Hindlimb muscle (tissue), 1 donor: ENCODE results near the gene ZNF189. TPM values are rescaled to one million over a fixed set of nuclear protein-coding genes. Genes with fewer than 3 reads are reported as not detected.

Source experiments
- DNase-seq: peaks from one replicate; pipeline ENCODE4 v3.0.0-alpha.2; 2013
- polyA plus RNA-seq: library from polyadenylated mRNA; unstranded; fragments of 120-200 nt; gene quantifications from one replicate; pipeline ENCODE4 v1.2.1, GENCODE V29; 2013; ENCODE audit not compliant: insufficient read length

ZNF189 gene
- 19.8 TPM for polyA plus RNA-seq

DNA sequence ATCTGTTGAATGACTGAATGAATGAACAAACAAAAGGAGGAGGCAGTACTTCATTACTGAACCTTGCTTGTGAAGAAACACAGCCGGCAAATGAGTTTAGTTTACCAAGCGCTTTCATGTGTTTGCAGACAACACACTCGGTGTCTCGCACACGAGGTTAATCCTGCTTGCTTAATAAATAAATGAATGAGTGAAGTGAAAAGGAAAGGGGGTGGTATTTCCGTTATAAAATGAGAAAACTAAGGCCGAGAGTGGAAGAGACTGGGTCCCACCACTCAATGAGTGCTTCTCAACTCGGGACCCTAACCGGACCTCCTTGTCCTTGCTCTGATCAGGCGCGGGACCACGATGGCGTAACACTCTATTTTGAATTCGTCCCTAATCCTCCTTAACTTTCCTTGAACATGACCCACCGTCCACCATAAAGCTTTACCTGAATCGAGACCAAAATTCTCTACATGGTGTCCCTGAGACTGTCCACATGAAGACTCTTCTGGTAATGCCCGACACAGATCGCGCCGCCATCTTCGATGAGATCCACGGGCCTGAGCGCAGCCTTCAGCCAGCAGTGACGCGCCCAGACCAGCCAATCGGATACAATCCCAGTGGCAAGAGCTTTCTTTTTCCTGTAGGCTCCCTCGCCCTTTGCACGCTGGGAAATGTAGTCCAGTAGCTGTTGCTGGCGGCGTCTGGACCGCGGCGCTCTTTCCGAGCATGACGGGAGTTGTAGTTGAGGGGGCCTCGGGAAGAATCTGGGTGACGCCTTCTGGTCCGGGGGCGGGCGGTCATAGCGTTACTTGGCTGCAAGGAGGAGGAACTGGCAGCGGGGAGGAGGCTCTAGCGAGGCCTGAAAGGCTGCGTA lies at the start of gene ZNF189, which contains the start of gene MRPL50:
TSS of gene ZNF189 (plus strand) at position 784 of the 862 bp plus-strand sequence. CDS start 306 bp downstream, outside the sequence.
TSS of gene MRPL50 (minus strand) at position 551 of the 862 bp plus-strand sequence. CDS start at position 525, 26 bp downstream.
- DNase-seq: peak; percentile 99

DNA sequence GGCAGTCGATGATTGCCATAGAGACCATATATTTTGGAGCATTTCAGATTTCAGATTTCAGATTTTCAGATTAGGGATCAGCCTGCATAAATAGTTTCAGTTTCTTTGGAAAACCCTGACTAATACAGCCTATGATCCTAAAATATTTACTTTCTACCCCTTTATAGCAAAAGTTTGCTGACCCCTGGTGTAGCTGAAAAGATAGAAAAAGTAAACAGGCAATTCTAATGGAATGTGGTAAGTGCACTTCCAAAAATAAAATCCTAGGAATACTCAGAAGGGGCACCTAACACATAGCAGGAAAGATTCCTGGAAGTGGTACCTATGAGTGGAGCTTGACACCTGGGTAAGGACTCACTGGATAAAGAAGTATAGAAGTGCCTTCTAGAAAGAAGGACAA lies 48.4 kb upstream of the ZNF189 start:
- DNase-seq: no peak

- DNase-seq: no peak
These were observed 45.7 kb upstream of the ZNF189 start for GRCh38 chr9:101352892-101353463.

GRCh38 chr9:101353683-101354082 lies 45.0 kb upstream of the ZNF189 start:
- no peak for DNase-seq

DNA sequence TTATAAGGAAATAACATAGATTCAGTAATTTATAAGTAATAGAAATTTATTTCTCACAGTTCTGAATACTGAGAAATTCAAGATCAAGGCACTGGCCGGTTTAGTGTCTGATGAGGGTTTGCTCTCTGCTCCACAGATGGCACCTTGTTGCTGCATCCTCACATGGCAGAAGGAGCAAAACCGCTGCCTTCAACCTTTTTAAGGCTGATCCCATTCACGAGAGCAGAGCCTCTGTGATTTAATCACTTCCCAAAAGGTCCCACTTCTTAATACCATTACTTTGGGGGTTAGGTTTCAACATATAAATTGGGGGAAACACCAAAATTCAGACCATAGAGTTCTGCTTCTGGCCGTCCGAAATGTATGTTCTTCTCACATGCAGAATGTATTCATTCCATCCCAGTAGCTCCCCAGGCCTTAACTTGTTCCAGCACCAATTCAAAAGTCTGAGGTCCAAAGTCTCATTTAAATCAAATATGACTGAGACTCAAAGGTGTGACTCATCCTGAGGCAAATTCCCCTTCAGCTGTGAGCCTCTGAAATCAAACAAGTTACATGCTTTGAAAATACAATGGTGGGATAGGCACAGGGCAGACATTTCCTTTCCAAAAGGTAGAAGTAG lies 44.4 kb upstream of the ZNF189 start:
- no peak for DNase-seq

DNA sequence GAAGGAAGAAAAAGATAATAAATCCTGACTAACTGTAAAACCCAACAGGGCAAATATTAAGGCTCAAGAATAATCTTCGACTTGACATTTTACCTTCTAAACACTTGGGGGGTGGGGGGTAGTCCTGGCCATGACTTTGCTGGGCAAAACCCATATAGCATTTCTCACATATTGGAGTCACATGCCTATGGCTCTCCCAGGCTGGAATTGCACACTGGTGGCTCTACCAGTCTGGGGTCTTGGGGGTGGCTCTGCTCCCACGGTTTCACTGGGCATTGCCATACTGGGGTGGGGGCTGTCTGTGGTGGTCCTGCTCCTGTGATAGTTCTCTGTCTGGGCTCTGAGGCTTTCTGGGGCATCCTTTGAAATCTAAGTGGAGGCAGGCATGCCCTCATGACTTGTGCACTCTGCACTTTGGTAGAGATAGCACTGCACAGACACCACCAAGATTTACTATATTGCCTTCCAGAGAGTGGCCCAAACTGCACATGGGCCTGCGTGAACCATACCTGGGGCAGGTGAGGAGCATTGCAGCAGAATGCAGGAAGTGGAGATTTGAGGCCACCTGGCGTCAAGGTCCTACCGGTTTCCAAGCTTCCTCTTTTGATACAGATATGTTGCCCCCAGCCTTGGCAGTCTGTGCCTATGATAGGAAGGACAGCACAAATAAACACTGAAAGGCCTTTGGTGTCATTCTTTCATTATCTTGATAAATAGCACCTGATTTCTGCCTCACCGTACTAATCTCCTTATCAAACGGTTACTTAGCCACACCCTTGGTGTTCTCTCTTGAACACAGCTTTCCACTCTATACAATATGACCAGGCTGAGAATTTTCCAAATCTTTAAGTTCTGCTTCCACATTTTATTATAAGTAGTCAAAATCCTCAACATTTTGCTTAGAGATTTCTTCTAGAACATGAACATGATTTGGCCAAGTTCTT lies 43.6 kb upstream of the ZNF189 start:
- no peak for DNase-seq

- DNase-seq: no peak
These were observed 42.0 kb upstream of the ZNF189 start for GRCh38 chr9:101356619-101357018.

GRCh38 chr9:101359679-101360078 lies 39.0 kb upstream of the ZNF189 start:
- DNase-seq: no peak

GRCh38 chr9:101360647-101361046 lies 38.0 kb upstream of the ZNF189 start:
- DNase-seq: no peak

- DNase-seq: no peak
These were observed 36.2 kb upstream of the ZNF189 start for GRCh38 chr9:101362450-101362849.

- no peak for DNase-seq
These were observed 33.5 kb upstream of the ZNF189 start for GRCh38 chr9:101365181-101365580.

DNA sequence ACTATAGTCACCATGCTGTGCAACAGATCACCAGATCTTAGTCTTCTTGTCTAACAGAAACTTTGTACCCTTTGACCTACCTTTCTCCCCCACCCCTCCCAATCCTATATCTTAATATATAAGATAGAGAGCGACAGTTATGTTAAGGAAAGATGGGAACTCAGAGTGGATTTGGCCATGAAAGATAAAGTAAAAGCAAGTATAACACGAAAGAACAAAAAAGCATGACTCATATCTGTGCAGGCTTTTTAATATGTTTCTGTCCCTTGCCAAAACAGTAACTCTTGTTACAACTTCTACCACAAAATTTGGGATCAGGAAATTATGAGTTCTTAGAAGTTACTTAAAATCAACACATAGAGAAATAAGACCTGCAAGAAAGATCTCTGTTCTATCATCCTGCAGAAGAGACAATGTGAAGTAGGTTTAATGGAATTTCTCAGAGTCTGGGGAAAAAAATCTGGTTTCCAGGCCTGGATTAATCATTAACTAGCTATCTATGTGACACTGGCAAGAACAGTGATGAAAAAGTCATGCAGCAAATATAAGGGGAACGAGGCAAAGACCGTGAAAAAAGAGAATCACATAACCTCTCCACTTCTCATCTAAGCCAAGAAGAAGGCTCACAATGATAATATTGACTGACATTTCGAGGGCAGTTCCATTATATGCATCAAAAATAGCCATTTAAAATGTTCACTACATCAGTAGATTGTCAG lies 32.5 kb upstream of the ZNF189 start:
- DNase-seq: no peak

DNA sequence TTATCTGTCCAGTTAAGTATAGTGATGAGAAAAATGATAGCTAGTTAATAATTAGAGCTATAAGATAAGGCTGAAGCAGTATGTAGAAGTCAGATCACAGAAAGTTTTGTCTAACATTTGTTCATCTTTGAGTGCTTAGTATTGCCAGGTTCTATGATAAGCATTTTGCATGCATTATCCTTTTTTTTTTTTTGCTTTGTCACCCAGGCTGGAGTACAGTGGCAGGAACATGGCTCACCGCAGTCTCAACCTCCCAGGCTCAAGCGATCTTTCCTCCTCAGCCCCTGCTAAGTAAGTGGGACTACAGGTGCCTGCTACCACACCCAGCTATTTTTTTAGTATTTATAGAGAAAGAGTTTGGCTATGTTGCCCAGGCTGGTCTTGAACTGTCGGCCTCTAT lies 31.3 kb upstream of the ZNF189 start:
- no peak for DNase-seq

GRCh38 chr9:101369286-101369685 lies 29.4 kb upstream of the ZNF189 start:
- no peak for DNase-seq

DNA sequence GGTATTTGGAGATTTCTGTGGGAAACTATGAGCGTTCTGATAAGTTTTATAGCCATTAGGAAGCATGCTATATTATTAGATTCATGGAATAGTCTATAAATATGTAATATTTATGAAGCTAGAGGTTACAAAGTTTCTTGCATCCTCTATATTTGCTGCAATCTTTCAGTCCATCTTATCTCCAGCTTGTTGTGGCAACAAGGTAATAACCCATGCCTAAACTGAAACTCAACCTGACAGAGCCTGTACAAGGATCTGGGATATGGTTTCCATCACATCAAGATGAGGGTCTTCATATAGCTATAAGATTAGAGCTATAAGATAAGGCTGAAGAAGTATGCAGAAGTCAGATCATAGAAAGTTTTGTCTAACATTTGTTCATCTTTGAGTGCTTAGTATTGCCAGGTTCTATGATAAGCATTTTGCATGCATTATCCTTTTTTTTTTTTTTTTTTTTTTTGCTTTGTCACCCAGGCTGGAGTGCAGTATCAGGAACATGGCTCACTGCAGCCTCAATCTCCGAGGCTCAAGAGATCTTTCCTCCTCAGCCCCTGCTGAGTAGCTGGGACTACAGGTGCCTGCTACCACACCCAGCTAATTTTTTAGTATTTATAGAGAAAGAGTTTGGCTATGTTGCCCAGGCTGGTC lies 28.6 kb upstream of the ZNF189 start:
- no peak for DNase-seq

- DNase-seq: no peak
These were observed 26.8 kb upstream of the ZNF189 start for GRCh38 chr9:101371813-101372212.

DNA sequence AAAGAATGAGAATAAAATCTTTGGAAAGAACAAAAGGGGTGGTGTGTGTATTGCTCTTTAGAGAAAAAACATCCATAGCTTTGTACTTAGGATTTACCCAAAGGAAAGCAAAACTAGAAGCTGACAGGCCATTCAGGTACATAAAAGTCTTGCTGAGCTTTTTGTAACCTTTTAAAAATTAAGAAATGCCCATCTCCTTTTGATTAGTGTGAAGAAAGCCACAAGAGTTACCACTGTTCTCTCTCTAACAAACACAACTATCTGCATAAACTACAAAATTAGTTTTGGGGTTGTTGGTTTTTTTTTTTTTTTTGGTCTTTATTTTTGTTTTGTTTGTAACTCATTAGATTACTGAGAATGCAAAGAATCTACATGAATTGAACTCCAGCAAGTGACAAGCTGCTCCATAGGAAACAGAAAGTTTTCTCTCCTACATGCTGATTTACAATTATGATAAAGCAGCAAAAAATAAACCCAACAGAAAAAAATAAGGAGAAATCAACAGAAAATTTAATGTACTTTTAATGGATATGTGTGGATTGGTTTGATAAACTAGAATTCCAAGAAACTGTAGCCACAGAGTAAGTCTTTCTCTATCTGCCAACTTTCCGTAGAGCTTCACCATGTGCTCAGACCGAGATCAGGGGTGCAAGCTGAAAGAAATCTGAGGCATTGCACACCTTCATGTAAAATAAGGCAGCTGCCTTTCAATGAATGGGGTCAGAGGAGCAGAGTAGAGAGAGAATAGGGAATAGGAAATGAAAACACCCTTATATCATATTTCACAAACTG lies 26.1 kb upstream of the ZNF189 start:
- no peak for DNase-seq

DNA sequence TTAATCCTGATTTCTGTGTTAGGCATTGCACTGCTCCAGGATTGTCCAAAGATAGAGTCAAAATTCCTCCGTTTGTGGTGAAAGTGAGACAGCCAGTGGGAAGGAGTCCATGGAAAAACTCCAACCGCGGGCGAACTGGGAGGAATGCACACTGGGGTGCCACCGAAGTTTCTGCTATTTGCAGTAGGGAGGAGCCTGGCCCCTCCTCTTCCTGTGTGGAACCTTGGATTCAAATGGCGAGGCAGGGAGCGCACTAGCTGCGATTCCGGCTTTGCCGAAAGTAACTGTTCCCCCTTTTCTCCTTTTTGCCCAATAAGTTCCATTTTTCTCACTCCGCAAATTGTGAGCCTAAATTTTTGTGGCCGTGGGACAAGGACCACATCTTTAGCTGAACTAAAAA lies 23.1 kb upstream of the ZNF189 start:
- DNase-seq: no peak

- DNase-seq: no peak
These were observed 22.4 kb upstream of the ZNF189 start for GRCh38 chr9:101376111-101376848.

DNA sequence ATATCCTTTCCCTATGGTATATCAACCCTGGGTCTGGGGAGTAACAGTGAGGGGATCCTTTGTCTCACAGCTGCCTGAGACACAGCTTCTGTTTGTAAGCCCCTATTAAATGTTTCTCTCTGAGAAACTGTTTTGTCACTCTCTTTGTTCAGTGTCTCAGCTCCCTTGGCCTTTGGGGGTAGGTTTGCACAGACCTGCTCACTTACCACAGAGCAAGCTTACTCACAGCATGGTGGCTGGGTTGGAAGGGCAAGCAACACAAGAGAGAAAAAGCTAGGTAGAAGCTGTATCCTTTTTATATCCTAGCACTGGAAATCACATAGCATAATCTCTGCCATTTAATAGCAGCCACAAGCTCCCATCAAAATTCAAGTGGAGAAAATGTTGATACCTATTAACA lies 18.4 kb upstream of the ZNF189 start:
- DNase-seq: no peak
